ENCODE data around the gene RXRB. TPM values are rescaled to one million over a fixed set of nuclear protein-coding genes. Genes with fewer than 3 reads are reported as not detected.

Gene RXRB
- total RNA-seq, 1 donor from 2014 or later = 61.9 TPM

- Mint-ChIP-seq H3K4me1 (ENCODE audit: unreplicated experiment) (no peaks in the 10 kb centered on the region), H3K4me3 (no peak overlapping the region), H3K27ac (no peak overlapping the region), H3K27me3 (peaks cover 5% of the 10 kb centered on the region), H3K36me3 (no peaks in the 10 kb centered on the region), H3K9me3 (no peaks in the 10 kb centered on the region)
- no peak for TF ChIP-seq CTCF (conservative IDR thresholded peaks at IDR 0.05)
- no peak for DNase-seq (ENCODE audit: extremely low spot score, unreplicated experiment)
Observed at GRCh38 chr6:33167374-33168283, 32.8 kb downstream of the RXRB start.

GRCh38 chr6:33166811-33167210 lies 33.7 kb downstream of the RXRB start:
- no peaks in the 10 kb centered on the region for H3K4me1 Mint-ChIP-seq (ENCODE audit: unreplicated experiment)
- H3K36me3 Mint-ChIP-seq = no peaks in the 10 kb centered on the region
- H3K4me3 Mint-ChIP-seq = no peak overlapping the region
- DNase-seq (ENCODE audit: extremely low spot score, unreplicated experiment) = no peak
- H3K9me3 Mint-ChIP-seq = no peaks in the 10 kb centered on the region
- H3K27me3 Mint-ChIP-seq = peaks cover 5% of the 10 kb centered on the region
- no peak overlapping the region for H3K27ac Mint-ChIP-seq
- TF ChIP-seq CTCF (conservative IDR thresholded peaks at IDR 0.05) = no peak

- H3K4me3 Mint-ChIP-seq = no peak overlapping the region
- H3K27ac Mint-ChIP-seq = no peak overlapping the region
- H3K9me3 Mint-ChIP-seq = no peaks in the 10 kb centered on the region
- no peak for TF ChIP-seq CTCF (conservative IDR thresholded peaks at IDR 0.05)
- H3K36me3 Mint-ChIP-seq = no peaks in the 10 kb centered on the region
- H3K27me3 Mint-ChIP-seq = peaks cover 8% of the 10 kb centered on the region
- peaks cover 2% of the 10 kb centered on the region for H3K4me1 Mint-ChIP-seq (ENCODE audit: unreplicated experiment)
- DNase-seq (ENCODE audit: extremely low spot score, unreplicated experiment) = no peak
Observed at GRCh38 chr6:33166363-33166762, 34.1 kb downstream of the RXRB start.

- TF ChIP-seq CTCF (conservative IDR thresholded peaks at IDR 0.05) = no peak
- H3K36me3 Mint-ChIP-seq = no peaks in the 10 kb centered on the region
- H3K4me1 Mint-ChIP-seq (ENCODE audit: unreplicated experiment) = peaks cover 7% of the 10 kb centered on the region
- no peak overlapping the region for H3K27ac Mint-ChIP-seq
- peaks cover 10% of the 10 kb centered on the region for H3K27me3 Mint-ChIP-seq
- no peak overlapping the region for H3K4me3 Mint-ChIP-seq
- H3K9me3 Mint-ChIP-seq = no peaks in the 10 kb centered on the region
- no peak for DNase-seq (ENCODE audit: extremely low spot score, unreplicated experiment)
Observed at GRCh38 chr6:33165581-33166258, 34.7 kb downstream of the RXRB start.

GRCh38 chr6:33164665-33165373 lies 35.6 kb downstream of the RXRB start:
- peaks cover 7% of the 10 kb centered on the region for H3K4me1 Mint-ChIP-seq (ENCODE audit: unreplicated experiment)
- H3K4me3 Mint-ChIP-seq = no peak overlapping the region
- no peak overlapping the region for H3K27ac Mint-ChIP-seq
- H3K27me3 Mint-ChIP-seq = peaks cover 10% of the 10 kb centered on the region
- no peak for DNase-seq (ENCODE audit: extremely low spot score, unreplicated experiment)
- H3K9me3 Mint-ChIP-seq = no peaks in the 10 kb centered on the region
- no peaks in the 10 kb centered on the region for H3K36me3 Mint-ChIP-seq
- TF ChIP-seq CTCF (conservative IDR thresholded peaks at IDR 0.05) = no peak
